Ovary (tissue), 3 donors: ENCODE data around the gene EHBP1.

Experiments used
- CTCF ChIP-seq, 3 donors: fragments of 450-650 bp in 2 of 3; fragments of 200-600 bp in 1 of 3; IDR thresholded peaks; one replicate each; pipeline versions ENCODE4 v1.5.1 to v1.8.0; 2016 to 2022; ENCODE audit warnings: antibody characterized with exemption in 3 of 3, mild to moderate bottlenecking in 1 of 3
- EP300 ChIP-seq: sonication (generic); formaldehyde crosslinking; IDR thresholded peaks from one replicate; pipeline ENCODE4 v1.6.1; 2017; ENCODE audit warnings: antibody characterized with exemption
- POLR2A ChIP-seq: fragments of 450-650 bp; IDR thresholded peaks from one replicate; pipeline ENCODE4 v1.6.1; 2017; ENCODE audit warnings: antibody characterized with exemption, mild to moderate bottlenecking, moderate library complexity
- donor health status: DM: no; HTN: no; CAD: no.

GRCh38 chr2:62964050-62964449, 258.5 kb downstream of the EHBP1 start:
- TF ChIP-seq POLR2A (no peak), CTCF (IDR thresholded peaks at IDR 0.05) (no peak), EP300 (no peak)
